Activated CD4-positive, alpha-beta T cell treated with anti-CD3 and anti-CD28 coated beads for 1 hour (primary cell): Measurements from ENCODE around the gene TRIM46.

ENCODE experiments used
- DNase-seq: peaks from one replicate; pipeline ENCODE4 v3.0.0-alpha.2; 2020

Gene TRIM46

DNA sequence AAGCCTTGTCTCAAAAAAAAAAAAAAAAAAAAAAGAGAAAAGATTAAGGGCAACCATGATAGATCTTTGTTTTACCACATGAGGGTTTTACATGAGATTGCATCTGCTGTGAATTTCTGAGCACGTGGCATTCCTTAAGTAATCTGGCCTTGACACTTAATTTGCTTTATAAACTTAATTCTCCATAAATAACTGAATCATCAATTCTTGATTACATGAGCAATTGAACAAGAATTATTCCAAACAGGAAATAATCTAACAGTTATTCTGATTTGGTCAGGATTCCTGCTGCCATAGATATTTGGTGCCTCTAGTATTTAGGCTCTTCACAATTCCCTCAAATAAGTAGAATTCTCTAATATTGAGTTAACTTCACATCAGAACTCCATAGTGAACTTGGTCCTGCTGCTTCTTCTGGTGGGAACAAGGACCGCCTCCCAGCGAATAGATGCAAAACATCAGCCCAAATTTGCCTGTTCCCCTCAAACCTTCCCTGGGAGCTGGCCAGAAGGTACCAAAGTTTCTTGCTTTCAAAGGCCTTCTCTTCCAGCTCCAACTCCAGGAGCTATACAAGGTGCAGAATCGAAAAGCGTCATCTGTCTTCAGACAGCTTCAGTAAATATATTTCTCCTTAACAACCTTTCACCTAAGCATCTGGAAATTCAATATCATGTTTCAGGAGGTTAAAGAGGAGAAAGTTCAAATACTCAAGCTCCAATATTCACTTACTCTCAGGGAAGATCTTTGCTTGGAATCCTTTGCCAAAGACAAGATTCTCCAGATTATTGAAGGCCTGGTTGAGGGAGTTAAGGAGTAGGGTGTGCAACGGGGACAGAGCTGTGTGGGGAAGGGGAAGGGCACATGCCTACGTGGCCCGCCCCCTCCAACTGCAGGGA, 1.6 kb upstream of the TRIM46 start:
- DNase-seq = no peak

DNA sequence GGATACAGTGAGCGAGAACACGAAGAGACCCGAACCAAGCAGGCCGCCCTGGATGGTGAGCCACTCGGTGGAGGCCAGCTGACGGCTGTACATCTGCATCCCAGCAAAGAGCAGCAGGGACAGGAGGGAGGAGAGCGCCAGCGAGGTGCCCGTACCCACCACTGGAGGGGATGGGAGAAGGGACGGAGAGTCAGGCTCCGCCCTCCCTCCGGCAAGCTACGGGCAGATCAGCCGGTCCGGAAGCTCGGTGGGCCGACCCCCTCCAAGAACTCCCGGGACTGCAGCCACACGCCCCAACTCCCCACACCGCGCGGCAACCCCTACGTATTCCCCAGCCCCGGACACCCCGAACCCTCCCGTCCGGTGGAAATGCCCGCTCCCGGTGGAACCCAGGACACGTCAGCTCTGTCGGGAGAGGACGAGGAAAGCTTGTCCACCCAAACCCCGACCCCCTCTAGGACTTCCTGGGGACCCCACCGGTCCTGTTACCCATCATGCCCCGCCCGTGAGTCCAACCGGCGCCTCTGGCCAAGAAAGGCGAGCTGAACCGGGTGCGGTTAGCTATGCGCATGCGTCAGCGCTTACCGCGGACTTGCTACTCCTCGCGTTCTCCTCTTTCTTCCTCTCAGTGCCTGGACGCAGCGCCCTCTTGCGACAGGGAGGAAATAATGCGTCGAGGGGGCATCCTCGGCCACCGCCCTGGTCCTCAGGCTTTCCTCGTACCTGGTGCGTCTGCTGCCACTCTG, 744 bp upstream of the TRIM46 start, which contains the start of gene KRTCAP2:
Gene KRTCAP2, minus strand, starts transcription at position 573 of the 746 bp plus-strand sequence. Its CDS starts 80 bp downstream, at position 493.
- peak; percentile 90 for DNase-seq

DNA sequence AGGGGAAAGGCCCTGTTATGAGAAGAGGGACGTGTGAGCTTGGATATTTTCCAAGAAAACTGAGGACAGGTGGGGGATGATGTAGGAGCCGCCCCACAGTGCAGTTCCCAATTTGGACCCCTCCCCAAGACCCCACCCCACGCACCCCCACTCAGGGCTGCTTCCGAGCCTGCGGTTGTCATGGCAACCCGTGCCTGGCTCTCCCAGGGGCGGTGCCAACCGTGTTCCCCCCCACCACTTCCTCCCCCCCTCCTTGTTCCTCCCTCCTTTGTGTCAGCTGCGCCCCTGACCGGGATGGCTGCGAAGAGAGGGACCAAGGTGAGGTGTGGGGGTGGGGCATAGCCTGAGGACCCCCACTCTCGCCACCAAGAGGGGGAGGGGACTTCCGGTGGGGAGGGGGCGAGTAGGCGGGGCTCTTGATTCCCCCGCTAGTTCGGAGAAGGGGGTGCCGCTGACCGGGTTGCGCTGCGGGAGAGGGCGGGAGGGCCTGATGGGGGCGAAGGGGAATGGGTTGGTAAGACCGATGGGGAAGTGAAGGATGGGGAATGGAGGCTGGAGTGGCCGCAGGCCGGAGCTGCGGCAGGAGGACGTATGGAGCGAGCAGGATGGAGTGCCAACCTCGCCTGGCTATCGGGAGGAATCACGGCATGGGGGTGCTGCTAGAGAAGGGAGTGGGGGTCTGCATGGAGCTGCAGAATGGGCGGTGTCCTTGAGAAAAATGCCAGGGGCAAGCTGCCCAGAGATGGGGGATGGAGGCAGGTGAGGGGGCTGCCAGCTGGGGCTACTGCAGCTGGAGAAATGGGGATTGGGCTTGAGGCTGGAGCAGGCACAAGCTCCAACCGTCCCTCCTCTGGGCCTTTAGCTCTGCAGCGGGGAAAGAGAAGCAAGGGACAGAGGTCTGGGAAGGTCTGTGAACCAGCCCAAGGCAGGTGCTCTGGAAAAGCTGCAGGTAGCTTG, 953 bp downstream of the TRIM46 start:
- DNase-seq = no peak

GRCh38 chr1:155175281-155175926, 1.8 kb downstream of the TRIM46 start:
- DNase-seq = no peak

DNA sequence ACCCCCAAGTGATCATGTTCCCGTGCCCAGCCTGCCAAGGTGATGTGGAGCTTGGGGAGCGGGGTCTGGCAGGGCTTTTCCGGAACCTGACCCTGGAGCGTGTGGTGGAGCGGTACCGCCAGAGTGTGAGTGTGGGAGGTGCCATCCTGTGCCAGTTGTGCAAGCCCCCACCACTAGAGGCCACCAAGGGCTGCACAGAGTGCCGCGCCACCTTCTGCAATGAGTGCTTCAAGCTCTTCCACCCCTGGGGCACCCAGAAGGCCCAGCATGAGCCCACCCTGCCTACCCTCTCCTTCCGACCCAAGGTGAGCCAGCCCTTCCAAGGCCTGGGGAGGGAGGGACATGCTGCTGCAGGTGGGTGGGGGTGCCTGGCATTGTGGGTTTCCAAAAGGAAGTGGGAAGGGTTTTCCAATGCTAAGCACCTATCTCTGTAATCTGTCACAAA, 2.3 kb downstream of the TRIM46 start:
- DNase-seq = no peak

DNA sequence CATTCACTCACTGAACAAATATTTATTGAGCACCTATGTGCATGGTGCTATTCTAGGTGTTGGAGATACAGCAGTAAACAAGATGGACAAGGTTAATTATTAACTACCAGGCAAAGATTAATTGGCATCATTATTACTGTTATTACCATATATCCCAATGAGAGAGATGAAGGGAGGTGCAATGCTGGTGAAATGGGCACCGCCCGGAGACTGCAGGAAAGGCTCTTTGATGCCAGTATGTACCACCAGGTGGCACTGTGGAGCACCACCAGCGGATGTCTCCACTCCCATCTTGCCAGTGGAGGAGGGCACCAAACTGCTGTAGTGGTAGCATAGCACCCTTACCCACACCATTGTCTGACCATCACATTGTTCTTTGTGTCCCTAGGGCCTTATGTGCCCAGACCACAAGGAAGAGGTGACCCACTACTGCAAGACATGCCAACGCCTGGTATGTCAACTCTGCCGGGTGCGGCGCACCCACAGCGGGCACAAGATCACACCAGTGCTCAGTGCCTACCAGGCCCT, 3.0 kb downstream of the TRIM46 start:
- peak; percentile 70 for DNase-seq

DNA sequence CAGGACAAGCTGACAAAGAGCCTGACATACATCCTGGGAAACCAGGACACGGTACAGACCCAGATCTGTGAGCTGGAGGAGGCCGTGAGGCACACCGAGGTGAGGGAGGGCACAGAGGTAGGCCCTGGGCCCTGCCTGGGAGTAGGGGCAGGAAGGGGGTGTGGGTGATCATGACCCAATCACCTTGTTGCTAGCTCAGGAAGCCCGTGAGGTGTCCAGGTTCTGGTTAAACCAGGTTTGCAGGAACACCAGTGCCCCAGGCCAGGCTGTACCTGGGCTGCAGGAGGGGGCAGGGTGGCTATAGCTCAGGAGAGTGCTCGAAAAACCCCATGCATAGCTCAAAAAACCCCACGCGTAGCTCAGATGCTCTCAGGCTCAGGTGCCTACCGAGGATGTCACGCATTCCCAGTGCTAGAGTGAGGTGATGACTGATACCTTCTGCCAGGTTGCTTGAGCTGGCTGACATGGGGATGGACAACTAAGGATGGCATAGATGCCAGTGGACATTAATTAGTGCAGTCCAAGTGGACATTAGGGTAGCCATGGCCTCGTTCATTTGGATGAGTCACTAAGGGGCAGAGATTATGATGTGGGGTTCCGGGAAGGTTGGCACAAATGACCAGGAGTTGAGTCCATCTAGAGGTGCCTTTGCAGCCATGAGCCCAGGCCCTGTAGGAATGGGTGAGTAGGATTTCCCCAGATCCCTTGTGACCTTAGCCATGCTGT, 3.7 kb downstream of the TRIM46 start:
- DNase-seq = no peak

DNA sequence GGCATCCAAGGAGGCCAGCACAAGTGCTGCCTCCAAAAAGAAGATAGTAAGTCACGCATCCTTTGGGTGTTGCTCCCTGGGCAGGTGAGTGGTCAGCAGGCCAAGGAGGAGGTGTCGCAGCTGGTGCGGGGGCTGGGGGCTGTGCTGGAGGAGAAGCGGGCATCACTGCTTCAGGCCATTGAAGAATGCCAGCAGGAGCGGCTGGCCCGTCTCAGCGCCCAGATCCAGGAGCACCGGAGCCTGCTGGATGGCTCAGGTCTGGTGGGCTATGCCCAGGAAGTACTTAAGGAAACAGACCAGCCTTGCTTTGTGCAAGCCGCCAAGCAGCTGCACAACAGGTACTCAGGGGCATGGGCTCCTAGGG, 4.3 kb downstream of the TRIM46 start:
- DNase-seq = no peak

- DNase-seq = no peak
Measured at GRCh38 chr1:155178441-155179111, 4.9 kb downstream of the TRIM46 start.

DNA sequence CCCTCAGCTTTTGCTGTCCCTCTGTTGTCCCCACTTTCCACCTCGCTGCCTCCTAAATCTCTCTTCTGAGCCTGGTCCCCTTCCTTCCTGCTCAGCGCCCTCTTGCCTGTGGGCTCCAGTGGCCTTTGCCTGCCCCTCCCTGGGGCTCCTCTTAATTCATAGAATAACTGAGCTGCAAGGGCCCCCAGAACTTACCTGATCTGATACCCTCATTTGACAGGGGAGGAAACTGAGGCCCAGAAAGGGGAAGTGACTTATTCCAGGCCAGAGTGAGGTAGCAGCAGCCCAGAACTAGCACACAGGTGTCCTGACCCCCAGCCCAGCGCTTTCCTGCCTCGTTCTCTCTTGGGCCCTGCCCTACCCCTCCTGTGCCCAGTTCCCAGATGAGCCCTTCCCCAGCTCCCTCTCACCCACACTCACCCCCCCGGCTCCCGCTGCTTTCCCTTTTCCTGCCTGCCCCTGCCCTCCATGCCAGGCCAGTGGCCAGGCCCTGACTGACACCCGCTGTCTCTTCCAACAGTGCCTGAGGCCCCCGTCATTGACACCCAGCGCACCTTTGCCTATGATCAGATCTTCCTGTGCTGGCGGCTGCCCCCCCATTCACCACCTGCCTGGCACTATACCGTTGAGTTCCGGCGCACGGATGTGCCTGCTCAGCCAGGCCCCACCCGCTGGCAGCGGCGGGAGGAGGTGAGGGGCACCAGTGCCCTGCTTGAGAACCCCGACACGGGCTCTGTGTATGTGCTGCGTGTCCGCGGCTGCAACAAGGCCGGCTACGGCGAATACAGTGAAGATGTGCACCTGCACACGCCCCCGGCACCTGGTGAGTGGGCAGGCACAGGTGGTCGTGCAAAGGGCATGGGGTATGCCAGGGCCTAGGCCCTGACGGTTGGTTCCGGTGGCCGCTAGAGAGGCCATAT, 5.7 kb downstream of the TRIM46 start:
- no peak for DNase-seq

GRCh38 chr1:155181371-155182051, 7.9 kb downstream of the TRIM46 start:
- DNase-seq = no peak

DNA sequence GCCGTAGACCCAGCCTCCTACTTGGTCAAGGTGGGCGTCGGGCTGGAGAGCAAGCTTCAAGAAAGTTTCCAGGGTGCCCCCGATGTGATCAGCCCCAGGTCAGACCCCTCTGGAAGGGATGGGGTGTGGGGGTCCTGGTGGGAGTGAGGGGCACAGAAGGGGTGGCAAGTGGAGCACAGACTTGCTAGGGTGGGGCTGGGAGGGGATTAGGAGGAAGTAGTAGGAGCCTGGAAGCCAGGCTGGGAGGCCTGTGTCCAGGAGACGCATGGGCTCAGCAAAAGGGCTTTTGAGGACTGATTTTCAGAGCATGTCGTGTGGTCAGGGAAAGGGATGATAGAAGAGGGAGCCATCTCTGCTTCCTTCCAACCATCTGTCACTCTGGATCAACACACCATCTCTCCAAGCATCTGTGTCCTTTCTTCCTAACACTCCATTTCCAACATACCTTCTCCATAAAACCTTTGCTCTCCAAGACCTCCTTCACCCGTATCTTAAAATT, 8.5 kb downstream of the TRIM46 start:
- DNase-seq = no peak

- DNase-seq = no peak
Measured at GRCh38 chr1:155183775-155184221, 10.1 kb downstream of the TRIM46 start.

DNA sequence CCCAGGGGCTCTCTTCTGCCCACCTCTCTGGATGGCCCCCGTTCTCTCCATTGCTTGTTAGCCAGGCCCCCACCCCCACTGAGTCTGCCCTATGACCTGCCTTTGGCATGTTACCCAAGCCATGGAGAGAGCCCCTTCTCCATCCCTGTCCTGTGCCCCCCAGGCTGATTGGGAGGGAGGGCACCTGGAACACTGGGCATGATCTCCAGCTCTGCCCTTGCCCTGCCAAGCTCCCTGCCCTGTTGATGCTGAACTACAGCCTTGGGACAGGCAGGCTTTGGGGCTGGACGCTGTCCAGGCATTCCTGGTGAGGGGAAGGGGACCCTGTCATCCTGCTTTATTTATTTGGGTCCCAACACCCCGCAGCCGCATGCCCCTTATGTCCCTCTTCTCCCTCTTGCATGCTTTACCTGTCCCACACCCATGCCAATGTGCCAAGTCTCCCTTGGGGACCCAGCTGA, 10.7 kb downstream of the TRIM46 start:
- DNase-seq = no peak

GRCh38 chr1:155184835-155185782, 11.5 kb downstream of the TRIM46 start:
- no peak for DNase-seq

- no peak for DNase-seq
Measured at GRCh38 chr1:155185783-155186066, 12.1 kb downstream of the TRIM46 start.

DNA sequence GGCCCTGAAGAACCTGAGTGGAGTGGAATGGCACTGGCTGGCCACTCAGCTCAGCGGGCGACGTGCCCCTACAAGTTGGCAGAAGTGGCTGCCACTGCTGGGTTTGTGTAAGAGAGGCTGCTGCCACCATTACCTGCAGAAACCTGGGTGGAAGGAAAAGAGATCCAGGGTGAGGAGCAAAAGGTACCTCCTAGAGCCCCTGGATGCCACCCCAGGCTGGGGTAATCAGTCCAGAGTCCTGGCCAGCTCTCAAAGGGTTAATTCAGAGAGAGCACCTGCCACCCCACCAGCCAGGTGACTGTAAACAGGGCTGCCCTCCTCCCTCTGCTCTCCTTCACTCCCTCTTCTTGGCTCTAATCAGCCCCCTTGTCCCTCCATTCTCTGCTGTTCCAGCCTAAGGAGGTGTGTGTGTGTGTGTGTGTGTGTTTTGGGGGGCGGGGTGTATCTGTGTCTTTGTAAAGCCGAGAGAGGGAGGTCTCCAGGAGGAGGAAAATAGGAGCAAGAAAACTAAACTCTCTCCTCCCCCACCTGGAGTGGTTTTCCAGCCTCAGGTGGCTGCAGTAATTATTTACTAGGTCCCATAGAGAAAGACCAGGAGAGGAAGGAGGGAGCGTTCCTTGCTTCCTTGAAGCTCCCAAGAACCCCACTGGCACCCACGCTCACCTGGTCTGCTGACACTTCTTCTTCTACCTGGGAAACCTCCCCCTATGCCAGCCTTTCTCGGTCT, 12.6 kb downstream of the TRIM46 start:
- no peak for DNase-seq
